SH-SY5Y (cell line): ENCODE data around the gene MOCS2.

Experiments
- GATA2 ChIP-seq: IDR thresholded peaks from 2 replicates; pipeline ENCODE4 v1.6.1; 2011; ENCODE audit warnings: mild to moderate bottlenecking, low read depth, low read length
- GATA3 ChIP-seq: IDR thresholded peaks from 2 replicates; pipeline ENCODE4 v1.6.1; 2011; ENCODE audit warnings: low read depth, mild to moderate bottlenecking, low read length, moderate library complexity

- TF ChIP-seq GATA3 = no peak
- TF ChIP-seq GATA2 = no peak
These were observed 50.3 kb downstream of the MOCS2 start for GRCh38 chr5:53059281-53059680.
